Measurements from ENCODE around the gene SYNGR3. TPM values are rescaled to one million over a fixed set of nuclear protein-coding genes. Genes with fewer than 3 reads are reported as not detected.

The SYNGR3 gene
- 1 to 10 TPM; 1.3 to 1.9 TPM for total RNA-seq

GRCh38 chr16:1989209-1990100 lies at the start of gene SYNGR3:
TSS of gene SYNGR3 (plus strand) at chr16:1989970. CDS start at chr16:1990103, 133 bp downstream.
- Mint-ChIP-seq H3K36me3 (ENCODE audit: low read depth) (peaks cover 4% of the 10 kb centered on the region), H3K27me3 (peaks cover 21% of the 10 kb centered on the region), H3K27ac (no peak within 1 kb of the TSS), H3K9me3 (no peaks in the 10 kb centered on the region), H3K4me1 (peaks cover 27% of the 10 kb centered on the region), H3K4me3 (peak within 1 kb of the TSS; percentile 61)
- ChIA-PET POLR2A (no interaction called here), CTCF (no interaction called here)
- no peak for DNase-seq

GRCh38 chr16:1940273-1941161 lies 49.3 kb upstream of the SYNGR3 start:
- CTCF ChIA-PET = interaction anchor here (0.5 to 0.6 kb wide), 3 partner anchors 14 to 324 kb away, joined by 3 read pairs; partner anchors contain the start of gene RPL3L
- Mint-ChIP-seq H3K4me3 (no peak overlapping the region), H3K27me3 (no peaks in the 10 kb centered on the region), H3K9me3 (no peaks in the 10 kb centered on the region), H3K4me1 (peaks cover 24% of the 10 kb centered on the region), H3K27ac (no peak overlapping the region), H3K36me3 (ENCODE audit: low read depth) (peaks cover 6% of the 10 kb centered on the region)
- POLR2A ChIA-PET = no interaction called here
- DNase-seq = no peak

GRCh38 chr16:1941162-1942046 lies 48.4 kb upstream of the SYNGR3 start:
- DNase-seq = no peak
- Mint-ChIP-seq H3K4me3 (peak overlapping the region; percentile 82), H3K4me1 (peaks cover 24% of the 10 kb centered on the region), H3K9me3 (no peaks in the 10 kb centered on the region), H3K27me3 (no peaks in the 10 kb centered on the region), H3K36me3 (ENCODE audit: low read depth) (peaks cover 6% of the 10 kb centered on the region), H3K27ac (peak overlapping the region; percentile 17)
- ChIA-PET CTCF (interaction anchor here (0.8 kb wide), 1 partner anchor 9 kb away, joined by 3 read pairs; no protein-coding TSS in a partner anchor), POLR2A (no interaction called here)

- Mint-ChIP-seq H3K4me3 (peak overlapping the region; percentile 82), H3K4me1 (peaks cover 24% of the 10 kb centered on the region), H3K9me3 (no peaks in the 10 kb centered on the region), H3K27ac (peak overlapping the region; percentile 66), H3K27me3 (no peaks in the 10 kb centered on the region), H3K36me3 (ENCODE audit: low read depth) (peaks cover 2% of the 10 kb centered on the region)
- no peak for DNase-seq
- CTCF ChIA-PET = interaction anchor here (0.8 kb wide), 2 partner anchors 10 to 26 kb away, joined by 3 read pairs; no protein-coding TSS in a partner anchor
- POLR2A ChIA-PET = no interaction called here
Measured at GRCh38 chr16:1942047-1942809, 47.5 kb upstream of the SYNGR3 start.

- no peaks in the 10 kb centered on the region for H3K27me3 Mint-ChIP-seq
- CTCF ChIA-PET = interaction anchor here (0.8 to 1.5 kb wide), 4 partner anchors 22 to 238 kb away, joined by 3 to 7 read pairs (median 3); partner anchors contain the start of genes NOXO1 and RPS2
- no peaks in the 10 kb centered on the region for H3K9me3 Mint-ChIP-seq
- H3K36me3 Mint-ChIP-seq (ENCODE audit: low read depth) = no peaks in the 10 kb centered on the region
- H3K4me3 Mint-ChIP-seq = peak within 1 kb of the TSS; percentile 82
- H3K4me1 Mint-ChIP-seq = peaks cover 24% of the 10 kb centered on the region
- DNase-seq = peak; percentile 100
- peak within 1 kb of the TSS; percentile 82 for H3K27ac Mint-ChIP-seq
- POLR2A ChIA-PET = no interaction called here
Measured at GRCh38 chr16:1942810-1943726, 46.7 kb upstream of the SYNGR3 start, which contains the start of gene MSRB1. TSS of gene MSRB1 (minus strand) at chr16:1943199. CDS start at chr16:1943156, 43 bp downstream.

- Mint-ChIP-seq H3K27me3 (no peaks in the 10 kb centered on the region), H3K36me3 (ENCODE audit: low read depth) (no peaks in the 10 kb centered on the region), H3K9me3 (no peaks in the 10 kb centered on the region), H3K4me1 (peaks cover 24% of the 10 kb centered on the region), H3K4me3 (peak overlapping the region; percentile 82), H3K27ac (no peak overlapping the region)
- ChIA-PET CTCF (interaction anchor here (0.7 to 1.0 kb wide), 2 partner anchors 162 to 577 kb away, joined by 3 to 4 read pairs; partner anchors contain the start of genes NUBP2 and SPSB3), POLR2A (no interaction called here)
- no peak for DNase-seq
Measured at GRCh38 chr16:1944612-1945199, 45.1 kb upstream of the SYNGR3 start.

- POLR2A ChIA-PET = no interaction called here
- Mint-ChIP-seq H3K36me3 (ENCODE audit: low read depth) (no peaks in the 10 kb centered on the region), H3K27me3 (no peaks in the 10 kb centered on the region), H3K4me1 (peaks cover 24% of the 10 kb centered on the region), H3K27ac (no peak overlapping the region), H3K4me3 (no peak overlapping the region), H3K9me3 (no peaks in the 10 kb centered on the region)
- DNase-seq = no peak
- CTCF ChIA-PET = interaction anchor here (0.5 kb wide), 1 partner anchor 228 kb away, joined by 4 read pairs; no protein-coding TSS in a partner anchor
Measured at GRCh38 chr16:1945559-1946391, 44.0 kb upstream of the SYNGR3 start.

GRCh38 chr16:1946495-1947368 lies 43.0 kb upstream of the SYNGR3 start:
- no peak overlapping the region for H3K4me3 Mint-ChIP-seq
- H3K4me1 Mint-ChIP-seq = peaks cover 18% of the 10 kb centered on the region
- ChIA-PET POLR2A (no interaction called here), CTCF (interaction anchor here (0.6 to 0.7 kb wide), 2 partner anchors 13 to 1171 kb away, joined by 4 read pairs; partner anchors contain the start of gene NDUFB10)
- no peaks in the 10 kb centered on the region for H3K36me3 Mint-ChIP-seq (ENCODE audit: low read depth)
- H3K9me3 Mint-ChIP-seq = no peaks in the 10 kb centered on the region
- H3K27ac Mint-ChIP-seq = no peak overlapping the region
- H3K27me3 Mint-ChIP-seq = no peaks in the 10 kb centered on the region
- DNase-seq = no peak

- Mint-ChIP-seq H3K4me1 (peaks cover 13% of the 10 kb centered on the region), H3K9me3 (no peaks in the 10 kb centered on the region), H3K4me3 (no peak overlapping the region), H3K36me3 (ENCODE audit: low read depth) (no peaks in the 10 kb centered on the region), H3K27me3 (peaks cover 2% of the 10 kb centered on the region), H3K27ac (peak overlapping the region; percentile 25)
- ChIA-PET POLR2A (no interaction called here), CTCF (interaction anchor here (0.6 kb wide), 1 partner anchor 1170 kb away, joined by 4 read pairs; no protein-coding TSS in a partner anchor)
- DNase-seq = no peak
Measured at GRCh38 chr16:1947369-1947670, 42.5 kb upstream of the SYNGR3 start.

All from activated CD4-positive, alpha-beta T cell treated with anti-CD3 and anti-CD28 coated beads, Interleukin-2, amount 10 ng/mL, durations not matched to agents 7 days and 5 days (primary cell).